ENCODE data around the gene SNX6. TPM values are rescaled to one million over a fixed set of nuclear protein-coding genes. Genes with fewer than 3 reads are reported as not detected.

SNX6 gene
- total RNA-seq, 1 experiment from 2014 or later: 73.4 TPM

DNA sequence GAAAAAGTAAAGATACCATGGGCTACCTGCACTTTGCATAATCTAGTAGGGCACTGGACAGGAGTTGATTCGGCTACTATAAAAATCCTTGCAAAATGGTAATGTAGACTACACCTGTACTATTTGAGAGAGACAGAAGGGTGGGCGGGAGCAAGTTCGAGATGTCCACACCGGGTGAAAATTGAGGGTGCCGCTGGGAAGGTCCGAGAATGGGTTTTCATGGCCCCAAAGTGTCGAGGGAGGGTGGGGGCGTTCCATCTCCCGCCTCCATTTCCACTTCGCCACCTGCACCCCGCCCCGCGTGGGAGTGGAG is 648 bp downstream of the SNX6 start:
- no peaks in the 10 kb centered on the region for H3K9me3 ChIP-seq (ENCODE audit: control insufficient read depth in 1 of 2, insufficient read depth in 1 of 2, low read depth in 1 of 2, low read length in 2 of 2)
- no peaks in the 10 kb centered on the region for H4K20me1 ChIP-seq (ENCODE audit: insufficient read depth)
- ChIA-PET RAD21 (ENCODE audit: low non-redundant PET in 1 of 2, low total read pairs in 2 of 2, uncharacterized antibody in 2 of 2, unreplicated experiment in 2 of 2) (no interaction called here), POLR2A (no interaction called here), CTCF (no interaction called here)
- H3K9me2 ChIP-seq (ENCODE audit: insufficient read depth): no peaks in the 10 kb centered on the region
- H3K27me3 ChIP-seq (ENCODE audit: insufficient read depth, low read length): no peaks in the 10 kb centered on the region
- 0 out of 4 replicates have a peak, but pooled peaks cover 2 to 3% of the 10 kb centered on the region in 2 experiments for H3K36me3 ChIP-seq (ENCODE audit: control insufficient read depth in 1 of 2, insufficient read depth in 2 of 2, low read length in 2 of 2)
- peaks cover 10 to 21% of the 10 kb centered on the region in 2 experiments for H3K4me1 ChIP-seq (ENCODE audit: control insufficient read depth in 1 of 2, insufficient read depth in 2 of 2, low read length in 2 of 2)
- peak overlapping the region; percentile 81 for H3K4me2 ChIP-seq (ENCODE audit: low read length)
- peak overlapping the region; percentile 78 for H3K27ac ChIP-seq (ENCODE audit: low read depth, low read length)
- H3K79me2 ChIP-seq (ENCODE audit: insufficient read depth, low read length): peaks cover 51% of the 10 kb centered on the region
- no TSS peak for BruUV-seq (replicated peaks)
- no peak for DNase-seq (ENCODE audit: low read depth, low spot score)
- intact Hi-C loops (cut with micrococcal nuclease): no loop called here
- no peak overlapping the region for H2AFZ ChIP-seq (ENCODE audit: low read depth, low read length, poor library complexity, severe bottlenecking)
- peak; percentile 45 for ATAC-seq
- peak overlapping the region; percentile 79 to 80 for H3K4me3 ChIP-seq (replicated peaks in 1 of 2; ENCODE audit: low read depth in 1 of 2, low read length in 2 of 2)
- no peak for TF ChIP-seq POLR2A (IDR thresholded peaks at IDR 0.05; ENCODE audit: borderline replicate concordance, extremely low read depth, insufficient read depth, insufficient read length)
- no peak for TF ChIP-seq YY1 (IDR thresholded peaks at IDR 0.05; ENCODE audit: extremely low read depth, insufficient replicate concordance, low read depth, low read length)
- TF ChIP-seq SP1 (IDR thresholded peaks at IDR 0.05; ENCODE audit: low read depth): no peak
- TF ChIP-seq FOSL1 (IDR thresholded peaks at IDR 0.05; ENCODE audit: low read depth): no peak
- TF ChIP-seq SRF (IDR thresholded peaks at IDR 0.05; ENCODE audit: low read depth): no peak
- TF ChIP-seq JUND (IDR thresholded peaks at IDR 0.05): no peak
- TF ChIP-seq, protein P1, sequence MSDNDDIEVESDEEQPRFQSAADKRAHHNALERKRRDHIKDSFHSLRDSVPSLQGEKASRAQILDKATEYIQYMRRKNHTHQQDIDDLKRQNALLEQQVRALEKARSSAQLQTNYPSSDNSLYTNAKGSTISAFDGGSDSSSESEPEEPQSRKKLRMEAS (IDR thresholded peaks at IDR 0.05): no peak
- no peak for TF ChIP-seq EGR1 (IDR thresholded peaks at IDR 0.05; ENCODE audit: low read depth)
- TF ChIP-seq, protein P2, sequence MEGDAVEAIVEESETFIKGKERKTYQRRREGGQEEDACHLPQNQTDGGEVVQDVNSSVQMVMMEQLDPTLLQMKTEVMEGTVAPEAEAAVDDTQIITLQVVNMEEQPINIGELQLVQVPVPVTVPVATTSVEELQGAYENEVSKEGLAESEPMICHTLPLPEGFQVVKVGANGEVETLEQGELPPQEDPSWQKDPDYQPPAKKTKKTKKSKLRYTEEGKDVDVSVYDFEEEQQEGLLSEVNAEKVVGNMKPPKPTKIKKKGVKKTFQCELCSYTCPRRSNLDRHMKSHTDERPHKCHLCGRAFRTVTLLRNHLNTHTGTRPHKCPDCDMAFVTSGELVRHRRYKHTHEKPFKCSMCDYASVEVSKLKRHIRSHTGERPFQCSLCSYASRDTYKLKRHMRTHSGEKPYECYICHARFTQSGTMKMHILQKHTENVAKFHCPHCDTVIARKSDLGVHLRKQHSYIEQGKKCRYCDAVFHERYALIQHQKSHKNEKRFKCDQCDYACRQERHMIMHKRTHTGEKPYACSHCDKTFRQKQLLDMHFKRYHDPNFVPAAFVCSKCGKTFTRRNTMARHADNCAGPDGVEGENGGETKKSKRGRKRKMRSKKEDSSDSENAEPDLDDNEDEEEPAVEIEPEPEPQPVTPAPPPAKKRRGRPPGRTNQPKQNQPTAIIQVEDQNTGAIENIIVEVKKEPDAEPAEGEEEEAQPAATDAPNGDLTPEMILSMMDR (IDR thresholded peaks at IDR 0.05 in 2 of 3, conservative IDR thresholded peaks at IDR 0.05 in 1 of 3; ENCODE audit: borderline replicate concordance in 1 of 3, insufficient read depth in 1 of 3, low read depth in 2 of 3, low read length in 2 of 3): no peak
- no peak for TF ChIP-seq ZNF274 (IDR thresholded peaks at IDR 0.05; ENCODE audit: low read depth, low read length)
- no peak for TF ChIP-seq SIN3A (IDR thresholded peaks at IDR 0.05; ENCODE audit: low read depth)
- TF ChIP-seq EZH2 (IDR thresholded peaks at IDR 0.05): no peak
- no peak for TF ChIP-seq POLR2AphosphoS5 (IDR thresholded peaks at IDR 0.05; ENCODE audit: low read depth, low read length)
- TF ChIP-seq CEBPB (IDR thresholded peaks at IDR 0.05; ENCODE audit: low read depth): no peak
- TF ChIP-seq TCF7L2 (IDR thresholded peaks at IDR 0.05; ENCODE audit: borderline replicate concordance, extremely low read depth, insufficient read depth, insufficient read length): no peak
- no peak for TF ChIP-seq ZFX (IDR thresholded peaks at IDR 0.05)
- TF ChIP-seq EZH2phosphoT487 (IDR thresholded peaks at IDR 0.05; ENCODE audit: borderline replicate concordance): no peak
- peak overlapping the region; percentile 91 for H3K9ac ChIP-seq (ENCODE audit: low read length)
